Esophagus squamous epithelium (tissue), 5 donors: ENCODE data around the gene LY6G6D. TPM values are rescaled to one million over a fixed set of nuclear protein-coding genes. Genes with fewer than 3 reads are reported as not detected.

ENCODE experiments used
- DNase-seq: peaks from one replicate; lab custom pipeline; 2025; lab: John Stamatoyannopoulos, UW
- H3K27ac ChIP-seq, 4 donors: fragments of 200-600 bp; sonication (generic); one replicate each; pipeline ENCODE4 v1.5.1; 2016 to 2019; ENCODE audit warnings: mild to moderate bottlenecking in 1 of 4
- H3K27me3 ChIP-seq, 4 donors: fragments of 200-600 bp; sonication (generic); 1 replicate in 3 of 4; 2 replicates in 1 of 4; pipeline versions ENCODE4 v1.5.1 to v1.6.0; 2017 to 2021; ENCODE audit warnings: antibody characterized with exemption in 1 of 4
- H3K36me3 ChIP-seq, 3 donors: fragments of 200-600 bp; sonication (generic); one replicate each; pipeline ENCODE4 v1.5.1; 2016 to 2019
- H3K4me1 ChIP-seq, 3 donors: fragments of 200-600 bp; sonication (generic); one replicate each; pipeline ENCODE4 v1.5.1; 2017 to 2019
- H3K4me3 ChIP-seq, 4 donors: fragments of 200-600 bp; sonication (generic); 1 replicate in 3 of 4; 2 replicates in 1 of 4; pipeline ENCODE4 v1.5.1; 2016 to 2019; ENCODE audit warnings: mild to moderate bottlenecking in 2 of 4, moderate library complexity in 1 of 4
- H3K9me3 ChIP-seq, 3 donors: fragments of 200-600 bp; sonication (generic); one replicate each; pipeline ENCODE4 v1.5.1; 2016 to 2019
- CTCF ChIP-seq, 6 experiments: fragments of 450-650 bp in 4 of 6; fragments of 200-600 bp in 2 of 6; sonication (generic) in 2 of 6; IDR thresholded peaks; one replicate each; pipeline ENCODE4 v1.5.1; 2016 to 2019; ENCODE audit warnings: antibody characterized with exemption in 6 of 6, mild to moderate bottlenecking in 4 of 6, moderate library complexity in 4 of 6
- POLR2A ChIP-seq, 4 donors: fragments of 450-650 bp; IDR thresholded peaks; one replicate each; pipeline ENCODE4 v1.6.1; 2017; ENCODE audit warnings: antibody characterized with exemption in 4 of 4, mild to moderate bottlenecking in 4 of 4, moderate library complexity in 3 of 4
- WGBS, 2 donors: methylation state at CpG; one replicate each; pipeline ENCODE4 v1.1.5; 2018; 5-methylcytosine and 5-hydroxymethylcytosine counted together
- intact Hi-C: fragments of 100-400 bp; cut with DNase I; formaldehyde crosslinking; loops from one replicate; pipeline ENCODE4 v1.15.0; 2022
- total RNA-seq, 4 donors: library from RNA; depleted of rRNA; stranded (reverse); fragments of >200 nt; gene quantifications; one replicate each; pipeline ENCODE4 v1.1.0, GENCODE V29; 2016
- donor health status: DM: yes; HTN: yes; CAD: no.

LY6G6D gene
- total RNA-seq, 4 donors from 2014 or later, result not detected

GRCh38 chr6:31681135-31681671 is 33.9 kb upstream of the LY6G6D start:
- no peak for DNase-seq
- Histone ChIP-seq H3K36me3 (peaks cover 0 to 19% (median 6%) of the 10 kb centered on the region in 3 donors), H3K4me3 (peak overlapping the region; percentile 43 to 69 (median 62)), H3K27ac (peak overlapping the region; percentile 65 to 85 (median 74)), H3K9me3 (no peaks in the 10 kb centered on the region), H3K27me3 (no peaks in the 10 kb centered on the region), H3K4me1 (peaks cover 4 to 36% (median 16%) of the 10 kb centered on the region in 3 donors)
- intact Hi-C loops, result loop anchor here (10.0 kb wide), 1 partner anchor 154 kb away; no protein-coding TSS in a partner anchor
- 0 to 2% methylated on average over 16 to 17 of the region's 40 CpGs for WGBS, 2 donors
- peak in 1 of 4 donors; percentile 21 for TF ChIP-seq POLR2A (IDR thresholded peaks at IDR 0.05)
- TF ChIP-seq CTCF (IDR thresholded peaks at IDR 0.05), result peak in 3 of 6 experiments; percentile 13 to 31 (median 23)

GRCh38 chr6:31683591-31683990 is 31.6 kb upstream of the LY6G6D start:
- TF ChIP-seq CTCF (IDR thresholded peaks at IDR 0.05), result no peak
- TF ChIP-seq POLR2A (IDR thresholded peaks at IDR 0.05), result no peak
- no peak for DNase-seq
- Histone ChIP-seq H3K36me3 (peaks cover 8 to 43% (median 22%) of the 10 kb centered on the region in 3 donors), H3K9me3 (no peaks in the 10 kb centered on the region), H3K4me3 (peak overlapping the region in 2 of 4 donors; percentile 28 to 50), H3K27ac (peak overlapping the region in 1 of 4 donors; percentile 25), H3K4me1 (peaks cover 4 to 36% (median 16%) of the 10 kb centered on the region in 3 donors), H3K27me3 (no peaks in the 10 kb centered on the region)
- 64 to 78% methylated on average over 13 of the region's 13 CpGs for WGBS, 2 donors
- intact Hi-C loops, result loop anchor here (10.0 kb wide), 1 partner anchor 151 kb away; no protein-coding TSS in a partner anchor

GRCh38 chr6:31686483-31686882 is 28.7 kb upstream of the LY6G6D start:
- H3K4me3 ChIP-seq, result no peak overlapping the region
- peaks cover 4 to 20% (median 4%) of the 10 kb centered on the region in 3 donors for H3K4me1 ChIP-seq
- intact Hi-C loops, result loop anchor here (10.0 kb wide), 1 partner anchor 148 kb away; no protein-coding TSS in a partner anchor
- 70 to 80% methylated on average over 5 of the region's 5 CpGs for WGBS, 2 donors
- no peaks in the 10 kb centered on the region for H3K27me3 ChIP-seq
- TF ChIP-seq CTCF (IDR thresholded peaks at IDR 0.05) (no peak), POLR2A (IDR thresholded peaks at IDR 0.05) (no peak)
- DNase-seq, result no peak
- H3K9me3 ChIP-seq, result no peaks in the 10 kb centered on the region
- peaks cover 16 to 72% (median 48%) of the 10 kb centered on the region in 3 donors for H3K36me3 ChIP-seq
- H3K27ac ChIP-seq, result no peak overlapping the region

- H3K4me3 ChIP-seq, result no peak overlapping the region
- WGBS, 2 donors, result 66 to 82% methylated on average over 4 to 7 of the region's 8 CpGs
- intact Hi-C loops, result loop anchor here (10.0 kb wide), 1 partner anchor 147 kb away; no protein-coding TSS in a partner anchor
- H3K9me3 ChIP-seq, result no peaks in the 10 kb centered on the region
- DNase-seq, result no peak
- peaks cover 23 to 81% (median 48%) of the 10 kb centered on the region in 3 donors for H3K36me3 ChIP-seq
- TF ChIP-seq CTCF (IDR thresholded peaks at IDR 0.05) (no peak), POLR2A (IDR thresholded peaks at IDR 0.05) (no peak)
- H3K27me3 ChIP-seq, result no peaks in the 10 kb centered on the region
- H3K4me1 ChIP-seq, result peaks cover 0 to 14% (median 4%) of the 10 kb centered on the region in 3 donors
- no peak overlapping the region for H3K27ac ChIP-seq
Observed at GRCh38 chr6:31687321-31687720, 27.8 kb upstream of the LY6G6D start.
